Gastroesophageal sphincter (tissue), 4 donors: ENCODE data around the gene RHOJ. TPM values are rescaled to one million over a fixed set of nuclear protein-coding genes. Genes with fewer than 3 reads are reported as not detected.

Experiments
- ATAC-seq: fragments of 150-250 bp; one replicate; pipeline ENCODE4 v1.9.1; 2016; ENCODE audit warnings: mild to moderate bottlenecking, moderate library complexity
- H3K27ac ChIP-seq, 4 donors: fragments of 200-600 bp; sonication (generic) in 3 of 4; 1 replicate in 3 of 4; 2 replicates in 1 of 4; pipeline ENCODE4 v1.5.1; 2016 to 2019
- H3K27me3 ChIP-seq: fragments of 200-600 bp; sonication (generic); one replicate; pipeline ENCODE4 v1.5.1; 2019
- H3K36me3 ChIP-seq, 2 donors: fragments of 200-600 bp; sonication (generic); one replicate each; pipeline ENCODE4 v1.5.1; 2019; ENCODE audit warnings: control low read depth in 1 of 2
- H3K4me1 ChIP-seq, 3 donors: fragments of 200-600 bp; sonication (generic); 1 replicate in 2 of 3; 2 replicates in 1 of 3; pipeline ENCODE4 v1.5.1; 2016 to 2019; ENCODE audit warnings: control low read depth in 2 of 3
- H3K4me3 ChIP-seq, 2 donors: fragments of 200-600 bp; sonication (generic); one replicate each; pipeline ENCODE4 v1.5.1; 2019; ENCODE audit warnings: mild to moderate bottlenecking in 1 of 2, moderate library complexity in 1 of 2
- H3K9me3 ChIP-seq, 3 donors: fragments of 200-600 bp; sonication (generic); one replicate each; pipeline ENCODE4 v1.5.1; 2017 to 2019; ENCODE audit warnings: control low read depth in 2 of 3
- CTCF ChIP-seq, 4 experiments: fragments of 200-600 bp in 2 of 4; fragments of 450-650 bp in 2 of 4; sonication (generic) in 1 of 4; IDR thresholded peaks; one replicate each; pipeline ENCODE4 v1.5.1; 2017 to 2019; ENCODE audit warnings: antibody characterized with exemption in 4 of 4, mild to moderate bottlenecking in 2 of 4, moderate library complexity in 2 of 4
- EP300 ChIP-seq: sonication (generic); formaldehyde crosslinking; IDR thresholded peaks from one replicate; pipeline ENCODE4 v1.6.1; 2017; ENCODE audit warnings: antibody characterized with exemption, mild to moderate bottlenecking
- POLR2A ChIP-seq, 2 donors: fragments of 450-650 bp; IDR thresholded peaks; one replicate each; pipeline ENCODE4 v1.6.1; 2017; ENCODE audit warnings: antibody characterized with exemption in 2 of 2, mild to moderate bottlenecking in 2 of 2, moderate library complexity in 1 of 2
- POLR2AphosphoS5 ChIP-seq: sonication (generic); formaldehyde crosslinking; IDR thresholded peaks from one replicate; pipeline ENCODE4 v1.6.1; 2017; ENCODE audit warnings: antibody characterized with exemption
- WGBS, 2 donors: methylation state at CpG; one replicate each; pipeline ENCODE4 v1.1.5; 2018; ENCODE audit warnings: low coverage in 1 of 2; 5-methylcytosine and 5-hydroxymethylcytosine counted together
- total RNA-seq, 4 donors: library from RNA; depleted of rRNA; stranded (reverse); fragments of >200 nt; gene quantifications; one replicate each; pipeline ENCODE4 v1.1.0, GENCODE V29; 2016

The RHOJ gene
- total RNA-seq, 4 donors from 2014 or later: 12.5 to 12.9 (median 12.7) TPM

GRCh38 chr14:63282997-63283883 is 79.0 kb downstream of the RHOJ start:
- H3K27ac ChIP-seq: peak overlapping the region; percentile 9 to 64 (median 35)

GRCh38 chr14:63283884-63284248 is 79.6 kb downstream of the RHOJ start:
- H3K27ac ChIP-seq: peak overlapping the region in 2 of 4 donors; percentile 48 to 64
- H3K4me1 ChIP-seq: peaks cover 0 to 28% (median 6%) of the 10 kb centered on the region in 3 donors
- WGBS, 2 donors: 29 to 52% methylated on average over 7 of the region's 7 CpGs

More at GRCh38 chr14:63282997-63283883, 79.0 kb downstream of the RHOJ start:
- peaks cover 0 to 28% (median 6%) of the 10 kb centered on the region in 3 donors for H3K4me1 ChIP-seq
- peaks cover 0 to 30% of the 10 kb centered on the region in 2 donors for H3K36me3 ChIP-seq
- no peaks in the 10 kb centered on the region for H3K9me3 ChIP-seq
- 31 to 38% methylated on average over 8 of the region's 8 CpGs for WGBS, 2 donors
- no peaks in the 10 kb centered on the region for H3K27me3 ChIP-seq
- peak overlapping the region; percentile 8 to 18 for H3K4me3 ChIP-seq
- peak; percentile 34 for ATAC-seq
- TF ChIP-seq POLR2A (IDR thresholded peaks at IDR 0.05): no peak
- TF ChIP-seq EP300: no peak
- TF ChIP-seq POLR2AphosphoS5: peak; percentile 63
- no peak for TF ChIP-seq CTCF (IDR thresholded peaks at IDR 0.05)

GRCh38 chr14:63286071-63286470 is 81.8 kb downstream of the RHOJ start:
- peaks cover 0 to 51% of the 10 kb centered on the region in 2 donors for H3K36me3 ChIP-seq
- 86 to 100% methylated on average over 1 to 2 of the region's 2 CpGs for WGBS, 2 donors
- TF ChIP-seq POLR2AphosphoS5 (no peak), EP300 (no peak), POLR2A (IDR thresholded peaks at IDR 0.05) (no peak), CTCF (IDR thresholded peaks at IDR 0.05) (no peak)

More at GRCh38 chr14:63283884-63284248, 79.6 kb downstream of the RHOJ start:
- Histone ChIP-seq H3K4me3 (no peak overlapping the region), H3K9me3 (no peaks in the 10 kb centered on the region), H3K36me3 (peaks cover 0 to 35% of the 10 kb centered on the region in 2 donors), H3K27me3 (no peaks in the 10 kb centered on the region)
- no peak for ATAC-seq
- TF ChIP-seq EP300 (no peak), CTCF (IDR thresholded peaks at IDR 0.05) (no peak), POLR2AphosphoS5 (no peak), POLR2A (IDR thresholded peaks at IDR 0.05) (no peak)

GRCh38 chr14:63287666-63288483 is 83.6 kb downstream of the RHOJ start:
- no peaks in the 10 kb centered on the region for H3K27me3 ChIP-seq
- peaks cover 0 to 69% of the 10 kb centered on the region in 2 donors for H3K36me3 ChIP-seq
- H3K4me3 ChIP-seq: no peak overlapping the region
- 55 to 63% methylated on average over 4 to 6 of the region's 6 CpGs for WGBS, 2 donors
- H3K4me1 ChIP-seq: peaks cover 0 to 24% (median 6%) of the 10 kb centered on the region in 3 donors
- H3K27ac ChIP-seq: no peak overlapping the region
- TF ChIP-seq POLR2A (IDR thresholded peaks at IDR 0.05) (no peak), EP300 (no peak), CTCF (IDR thresholded peaks at IDR 0.05) (no peak), POLR2AphosphoS5 (no peak)
- no peaks in the 10 kb centered on the region for H3K9me3 ChIP-seq
- no peak for ATAC-seq

More at GRCh38 chr14:63286071-63286470, 81.8 kb downstream of the RHOJ start:
- H3K27me3 ChIP-seq: no peaks in the 10 kb centered on the region
- H3K27ac ChIP-seq: no peak overlapping the region
- ATAC-seq: no peak
- peaks cover 0 to 28% (median 6%) of the 10 kb centered on the region in 3 donors for H3K4me1 ChIP-seq
- H3K9me3 ChIP-seq: no peaks in the 10 kb centered on the region
- no peak overlapping the region for H3K4me3 ChIP-seq
